Measurements from ENCODE around the gene SPNS2. TPM values are rescaled to one million over a fixed set of nuclear protein-coding genes. Genes with fewer than 3 reads are reported as not detected.

Gene SPNS2
- total and polyA plus RNA-seq, 2 of the 8 experiments (the other 6 are each of a cell fraction or from before 2014, with no cell fraction given) = 1.2 to 1.5 TPM

DNA sequence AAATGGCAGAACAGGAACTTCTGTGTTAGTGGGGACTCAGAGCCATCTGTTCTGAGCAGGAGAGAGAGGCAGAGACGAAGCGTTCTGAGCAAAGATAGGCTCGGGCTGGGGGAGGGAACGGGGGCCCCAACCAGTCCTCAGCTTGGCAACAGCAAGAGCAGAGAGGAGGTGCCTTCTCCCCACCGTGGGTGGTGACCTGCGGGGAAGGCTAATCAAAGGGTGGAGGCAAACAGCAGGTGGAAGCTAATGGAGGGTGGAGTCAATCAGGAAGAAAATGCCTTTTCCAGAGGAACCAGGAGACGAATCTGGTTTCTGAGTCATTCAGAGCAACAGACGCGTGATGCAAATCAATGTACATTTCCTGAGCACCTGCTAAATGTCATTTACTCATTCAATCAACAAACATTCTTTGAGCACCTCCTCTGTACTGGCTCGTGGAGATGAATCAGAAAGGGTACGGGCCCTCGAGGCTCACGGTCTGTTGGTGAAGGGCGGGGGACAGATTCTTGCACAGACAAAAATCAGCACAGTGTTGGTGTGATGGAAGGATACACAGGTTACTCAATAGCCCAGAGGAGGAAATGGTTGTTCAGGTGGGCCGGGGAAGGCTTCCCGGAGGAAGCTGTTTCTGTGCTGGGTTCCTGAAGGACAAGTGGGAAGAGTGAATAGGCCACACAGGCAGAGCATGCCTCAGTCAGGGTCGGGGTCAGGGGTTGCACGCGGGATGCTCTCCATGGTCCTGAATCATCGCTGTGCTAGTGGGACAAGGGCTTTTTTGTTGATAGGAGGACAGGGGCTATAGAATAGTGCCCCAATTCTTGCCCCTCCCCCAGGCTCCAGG lies 5.7 kb upstream of the SPNS2 start:
- Histone ChIP-seq H4K91ac (replicated peaks; ENCODE audit: insufficient read length, low read length) (no peak overlapping the region), H2AFZ (ENCODE audit: low read length) (no peak overlapping the region), H3K27ac (ENCODE audit: low read depth, low read length) (no peak overlapping the region), H3K18ac (ENCODE audit: extremely low read depth, low read length) (no peak overlapping the region), H2BK15ac (ENCODE audit: low read length) (no peak overlapping the region), H3K4ac (replicated peaks; ENCODE audit: insufficient read length, low read depth, low read length) (no peak overlapping the region), H3K27me3 (replicated peaks in 1 of 4; ENCODE audit: control insufficient read depth in 3 of 4, extremely low read depth in 1 of 4, insufficient read depth in 3 of 4, low read length in 3 of 4) (peaks cover 0 to 18% (median 14%) of the 10 kb centered on the region in 4 experiments; a peak in 5 of 7 replicates), H3K23me2 (ENCODE audit: low read depth, low read length) (no peaks in the 10 kb centered on the region), H3K9ac (replicated peaks in 1 of 4; ENCODE audit: extremely low read depth in 1 of 4, low read depth in 3 of 4, low read length in 3 of 4) (no peak overlapping the region), H2BK20ac (ENCODE audit: low read length) (no peak overlapping the region), H2AK5ac (ENCODE audit: low read depth, low read length) (no peak overlapping the region), H3K79me2 (ENCODE audit: control insufficient read depth in 1 of 2, insufficient read depth in 2 of 2, low read length in 2 of 2) (no peaks in the 10 kb centered on the region), H3K4me1 (replicated peaks in 1 of 4; ENCODE audit: control insufficient read depth in 3 of 4, insufficient read depth in 4 of 4, low read length in 3 of 4) (peaks cover 0 to 3% (median 2%) of the 10 kb centered on the region in 4 experiments; a peak in 2 of 7 replicates), H3K9me3 (ENCODE audit: insufficient read depth in 2 of 2, low read depth in 1 of 2, low read length in 1 of 2) (no peaks in the 10 kb centered on the region), H4K5ac (ENCODE audit: insufficient read length, low read depth, low read length) (no peak overlapping the region), H3K23ac (ENCODE audit: insufficient read length) (no peak overlapping the region), H3K14ac (ENCODE audit: insufficient read length) (no peak overlapping the region), H3K79me1 (ENCODE audit: low read depth, low read length) (no peaks in the 10 kb centered on the region), H4K8ac (ENCODE audit: extremely low read depth, insufficient read depth, low read length) (no peak overlapping the region), H3K36me3 (ENCODE audit: control insufficient read depth in 2 of 4, insufficient read depth in 4 of 4, low read length in 3 of 4) (no peaks in the 10 kb centered on the region), H3K56ac (replicated peaks; ENCODE audit: insufficient read length, low read depth, low read length) (no peak overlapping the region), H3K4me2 (ENCODE audit: insufficient read depth in 1 of 2, low read depth in 2 of 2, low read length in 2 of 2) (no peak overlapping the region; a peak in 1 of 4 replicates), H3K4me3 (ENCODE audit: extremely low read depth in 1 of 4, insufficient read depth in 2 of 4, low read depth in 3 of 4, low read length in 4 of 4) (no peak overlapping the region), H2BK5ac (ENCODE audit: low read depth, low read length) (no peak overlapping the region), H2BK120ac (replicated peaks; ENCODE audit: low read depth, low read length) (no peak overlapping the region), H4K20me1 (replicated peaks in 1 of 2; ENCODE audit: control insufficient read depth in 1 of 2, insufficient read depth in 2 of 2, low read length in 2 of 2) (no peaks in the 10 kb centered on the region), H2BK12ac (ENCODE audit: low read depth, low read length) (no peak overlapping the region)
- 66% methylated on average over 20 of the region's 20 CpGs; no CpG with 5 or more reads in 1 of the 2 experiments for WGBS, 2 experiments (ENCODE audit: extremely low coverage in 1 of 2, insufficient coverage in 1 of 2, insufficient read length in 1 of 2, insufficient replicate concordance in 2 of 2, low coverage in 1 of 2, low lambda C conversion rate in 2 of 2, missing lambda C conversion rate in 1 of 2)
- FAIRE-seq = peak; percentile 92
- peak; percentile 38 to 91 for DNase-seq (ENCODE audit: low read depth in 1 of 2, low spot score in 2 of 2)
- CTCF ChIA-PET (ENCODE audit: partially characterized antibody) = interaction anchor here (1.0 to 1.3 kb wide), 4 partner anchors 11 to 72 kb away, joined by 3 to 9 read pairs (median 3); no protein-coding TSS in a partner anchor
- POLR2A ChIA-PET (ENCODE audit: partially characterized antibody) = interaction anchor here (0.6 kb wide), 1 partner anchor 227 kb away, joined by 3 read pairs; no protein-coding TSS in a partner anchor
- TF ChIP-seq ASH2L (IDR thresholded peaks at IDR 0.05; ENCODE audit: low read length) = no peak
- TF ChIP-seq, protein P1, sequence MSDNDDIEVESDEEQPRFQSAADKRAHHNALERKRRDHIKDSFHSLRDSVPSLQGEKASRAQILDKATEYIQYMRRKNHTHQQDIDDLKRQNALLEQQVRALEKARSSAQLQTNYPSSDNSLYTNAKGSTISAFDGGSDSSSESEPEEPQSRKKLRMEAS (IDR thresholded peaks at IDR 0.05) = peak; percentile 92
- TF ChIP-seq HDAC2 (IDR thresholded peaks at IDR 0.05; ENCODE audit: borderline replicate concordance in 1 of 2, low read depth in 2 of 2, low read length in 2 of 2) = peak in 1 of 2 experiments; percentile 73; a peak in 1 of 4 replicates
- 0 out of 2 replicates have a peak, but pooled peaks have one; percentile 30 for TF ChIP-seq JUND (IDR thresholded peaks at IDR 0.05; ENCODE audit: low read length)
- TF ChIP-seq SIN3A (conservative IDR thresholded peaks at IDR 0.05 in 1 of 2, IDR thresholded peaks at IDR 0.05 in 1 of 2; ENCODE audit: low read depth in 1 of 2, low read length in 2 of 2) = peak; percentile 96
- peak; percentile 29; the same call in 1 of the 2 replicates for TF ChIP-seq CEBPB (IDR thresholded peaks at IDR 0.05; ENCODE audit: low read depth, low read length)
- TF ChIP-seq RAD21 (IDR thresholded peaks at IDR 0.05 in 1 of 2, conservative IDR thresholded peaks at IDR 0.05 in 1 of 2; ENCODE audit: low read depth in 2 of 2, low read length in 2 of 2) = no peak
- TF ChIP-seq NANOG (IDR thresholded peaks at IDR 0.05; ENCODE audit: insufficient read depth, low read depth, low read length, poor library complexity, severe bottlenecking) = no peak
- peak; percentile 68; the same call in 1 of the 2 replicates for TF ChIP-seq GABPA (IDR thresholded peaks at IDR 0.05; ENCODE audit: borderline replicate concordance, insufficient read depth, low read length)
- TF ChIP-seq CREB1 (IDR thresholded peaks at IDR 0.05) = peak; percentile 65; the same call in 1 of the 2 replicates
